Fibroblast of lung (primary cell): ENCODE data around the gene MYRF. TPM values are rescaled to one million over a fixed set of nuclear protein-coding genes. Genes with fewer than 3 reads are reported as not detected.

Experiments
- DNase-seq, 2 donors: peaks; one replicate each; pipeline versions ENCODE4 v3.0.0 to v3.0.0-alpha.2; 2010; ENCODE audit warnings: low read depth in 2 of 2
- H2AFZ ChIP-seq: 2 replicates; pipeline ENCODE4 v1.5.1; 2012; ENCODE audit warnings: low read length, control low read depth, inconsistent platforms
- H3K27ac ChIP-seq: 2 replicates; pipeline ENCODE4 v1.5.1; 2011; ENCODE audit warnings: low read length, control low read depth; ENCODE audit not compliant: insufficient read depth
- H3K27me3 ChIP-seq: 2 replicates; pipeline ENCODE4 v1.5.1; 2011; ENCODE audit warnings: mild to moderate bottlenecking, low read length; ENCODE audit not compliant: control insufficient read depth, insufficient read depth
- H3K36me3 ChIP-seq: 2 replicates; pipeline ENCODE4 v1.5.1; 2011; ENCODE audit warnings: low read length; ENCODE audit not compliant: control insufficient read depth, insufficient read depth
- H3K4me1 ChIP-seq: 2 replicates; pipeline ENCODE4 v1.5.1; 2011; ENCODE audit warnings: low read length; ENCODE audit not compliant: control insufficient read depth, insufficient read depth; ENCODE audit errors: extremely low read depth
- H3K4me2 ChIP-seq: 2 replicates; pipeline ENCODE4 v1.5.1; 2011; ENCODE audit warnings: low read length, control low read depth; ENCODE audit not compliant: insufficient read depth; ENCODE audit errors: extremely low read depth
- H3K4me3 ChIP-seq, 4 experiments: fragments of 200-600 bp in 1 of 4; sonication (generic) in 1 of 4; replicated peaks in 1 of 4; 2 replicates each; pipeline ENCODE4 v1.5.1; 2011 to 2016; ENCODE audit warnings: low read length in 4 of 4, low read depth in 3 of 4, mild to moderate bottlenecking in 3 of 4, control low read depth in 2 of 4, inconsistent platforms in 1 of 4, mixed read lengths in 1 of 4; ENCODE audit not compliant: insufficient read depth in 1 of 4; ENCODE audit errors: control extremely low read depth in 1 of 4
- H3K79me2 ChIP-seq: 2 replicates; pipeline ENCODE4 v1.5.1; 2012; ENCODE audit warnings: mild to moderate bottlenecking, low read length, inconsistent platforms; ENCODE audit not compliant: control insufficient read depth, insufficient read depth
- H3K9ac ChIP-seq: 2 replicates; pipeline ENCODE4 v1.5.1; 2011; ENCODE audit warnings: mild to moderate bottlenecking, low read length, control low read depth; ENCODE audit not compliant: insufficient read depth
- H3K9me3 ChIP-seq: 2 replicates; pipeline ENCODE4 v1.5.1; 2012; ENCODE audit warnings: low read depth, low read length; ENCODE audit not compliant: control insufficient read depth, insufficient read depth
- H4K20me1 ChIP-seq: 2 replicates; pipeline ENCODE4 v1.5.1; 2011; ENCODE audit warnings: low read length; ENCODE audit not compliant: control insufficient read depth, insufficient read depth; ENCODE audit errors: extremely low read depth
- CTCF ChIP-seq, 2 donors: IDR thresholded peaks in 1 of 2; conservative IDR thresholded peaks in 1 of 2; 1 replicate in 1 of 2; 2 replicates in 1 of 2; pipeline ENCODE4 v1.5.1; 2011 to 2012; ENCODE audit warnings: low read length in 2 of 2, control low read depth in 1 of 2, inconsistent platforms in 1 of 2, low read depth in 1 of 2, mild to moderate bottlenecking in 1 of 2
- EZH2 ChIP-seq: IDR thresholded peaks from 2 replicates; pipeline ENCODE4 v1.5.1; 2012; ENCODE audit warnings: low read length, control low read depth, mild to moderate bottlenecking; ENCODE audit errors: missing control alignments
- polyA plus RNA-seq, 2 donors: library from polyadenylated mRNA; depleted of rRNA in 1 of 2; stranded (reverse) in 1 of 2; unstranded in 1 of 2; fragments of >200 nt; gene quantifications; 2 replicates each; pipeline ENCODE4 v1.2.1, GENCODE V29; 2011 to 2012; ENCODE audit warnings: missing spikeins in 1 of 2
- total RNA-seq: library from RNA; depleted of rRNA; stranded (reverse); fragments of >200 nt; gene quantifications from 2 replicates; pipeline ENCODE4 v1.2.1, GENCODE V29; 2014

The MYRF gene
- total and polyA plus RNA-seq, 2 donors (not counting 1 experiment from before 2014, with no cell fraction given): 0.10 to 0.17 TPM

GRCh38 chr11:61719978-61720377 lies 32.5 kb upstream of the MYRF start:
- no peak overlapping the region for H3K9ac ChIP-seq
- no peak overlapping the region for H3K27ac ChIP-seq
- no peak overlapping the region for H3K4me3 ChIP-seq
- H3K27me3 ChIP-seq: peaks cover 2% of the 10 kb centered on the region
- no peaks in the 10 kb centered on the region for H4K20me1 ChIP-seq
- H3K79me2 ChIP-seq: no peaks in the 10 kb centered on the region
- H2AFZ ChIP-seq: no peak overlapping the region
- no peaks in the 10 kb centered on the region for H3K9me3 ChIP-seq
- no peak for DNase-seq
- H3K4me1 ChIP-seq: peaks cover 6% of the 10 kb centered on the region
- no peaks in the 10 kb centered on the region for H3K36me3 ChIP-seq
- no peak for TF ChIP-seq CTCF (conservative IDR thresholded peaks at IDR 0.05 in 1 of 2, IDR thresholded peaks at IDR 0.05 in 1 of 2; ENCODE audit: low read depth in 1 of 2, low read length in 2 of 2)
- TF ChIP-seq EZH2: no peak
- no peak overlapping the region for H3K4me2 ChIP-seq

GRCh38 chr11:61720597-61720996 lies 31.8 kb upstream of the MYRF start:
- Histone ChIP-seq H3K9ac (no peak overlapping the region), H3K27me3 (no peaks in the 10 kb centered on the region), H2AFZ (no peak overlapping the region), H4K20me1 (no peaks in the 10 kb centered on the region), H3K9me3 (no peaks in the 10 kb centered on the region), H3K4me1 (peaks cover 6% of the 10 kb centered on the region), H3K27ac (no peak overlapping the region), H3K79me2 (no peaks in the 10 kb centered on the region), H3K36me3 (no peaks in the 10 kb centered on the region), H3K4me3 (no peak overlapping the region), H3K4me2 (no peak overlapping the region)
- no peak for DNase-seq
- TF ChIP-seq CTCF (conservative IDR thresholded peaks at IDR 0.05 in 1 of 2, IDR thresholded peaks at IDR 0.05 in 1 of 2; ENCODE audit: low read depth in 1 of 2, low read length in 2 of 2): no peak
- TF ChIP-seq EZH2: no peak

GRCh38 chr11:61724437-61724836 lies 28.0 kb upstream of the MYRF start:
- Histone ChIP-seq H3K79me2 (no peaks in the 10 kb centered on the region), H3K4me3 (no peak overlapping the region), H3K4me1 (no peaks in the 10 kb centered on the region), H3K36me3 (peaks cover 5% of the 10 kb centered on the region), H3K9ac (no peak overlapping the region), H3K9me3 (no peaks in the 10 kb centered on the region), H3K27me3 (no peaks in the 10 kb centered on the region), H4K20me1 (no peaks in the 10 kb centered on the region), H3K4me2 (no peak overlapping the region), H3K27ac (no peak overlapping the region), H2AFZ (no peak overlapping the region)
- no peak for TF ChIP-seq EZH2
- TF ChIP-seq CTCF (conservative IDR thresholded peaks at IDR 0.05 in 1 of 2, IDR thresholded peaks at IDR 0.05 in 1 of 2; ENCODE audit: low read depth in 1 of 2, low read length in 2 of 2): no peak
- no peak for DNase-seq
